Measurements from ENCODE around the gene G6PD.

Gene G6PD

GRCh38 chrX:154486052-154486395 lies 60.6 kb downstream of the G6PD start:
- DNase-seq: peak; percentile 27

- no peak for DNase-seq
Observed at GRCh38 chrX:154485150-154486051, 61.2 kb downstream of the G6PD start.

- no peak for DNase-seq
Observed at GRCh38 chrX:154484255-154485149, 62.1 kb downstream of the G6PD start.

- DNase-seq: no peak
Observed at GRCh38 chrX:154483325-154483724, 63.3 kb downstream of the G6PD start.

GRCh38 chrX:154482786-154483185 lies 63.9 kb downstream of the G6PD start:
- no peak for DNase-seq

GRCh38 chrX:154481911-154482601 lies 64.6 kb downstream of the G6PD start:
- DNase-seq: no peak
